H9 (cell line): Measurements from ENCODE around the gene TANC2. TPM values are rescaled to one million over a fixed set of nuclear protein-coding genes. Genes with fewer than 3 reads are reported as not detected.

Experiments
- DNase-seq: peaks from one replicate; pipeline ENCODE4 v3.0.0-alpha.2; 2017
- H2AFZ ChIP-seq: one replicate; pipeline ENCODE4 v1.6.1; 2013; ENCODE audit warnings: mild to moderate bottlenecking, low read length, control low read depth, moderate library complexity
- H2AK5ac ChIP-seq: 2 replicates; pipeline ENCODE4 v1.6.1; 2013; ENCODE audit warnings: low read length, control low read depth, mixed read lengths; ENCODE audit not compliant: insufficient read length
- H2BK120ac ChIP-seq: one replicate; pipeline ENCODE4 v1.6.1; 2013; ENCODE audit warnings: low read depth, mild to moderate bottlenecking, low read length, control low read depth, inconsistent platforms; ENCODE audit not compliant: poor library complexity, severe bottlenecking
- H2BK12ac ChIP-seq: 2 replicates; pipeline ENCODE4 v1.6.1; 2013; ENCODE audit warnings: low read length, control low read depth, mixed read lengths, low read depth; ENCODE audit not compliant: insufficient read length
- H2BK15ac ChIP-seq: 2 replicates; pipeline ENCODE4 v1.6.1; 2013; ENCODE audit warnings: low read depth, low read length, control low read depth
- H2BK20ac ChIP-seq: one replicate; pipeline ENCODE4 v1.6.1; 2013; ENCODE audit warnings: low read depth, mild to moderate bottlenecking, low read length, control low read depth, inconsistent platforms; ENCODE audit not compliant: poor library complexity, severe bottlenecking
- H2BK5ac ChIP-seq: 2 replicates; pipeline ENCODE4 v1.6.1; 2013; ENCODE audit warnings: low read length, control low read depth, mixed read lengths; ENCODE audit not compliant: insufficient read length
- H3K14ac ChIP-seq: 2 replicates; pipeline ENCODE4 v1.6.1; 2013; ENCODE audit warnings: low read length, control low read depth; ENCODE audit not compliant: insufficient read depth
- H3K18ac ChIP-seq: 2 replicates; pipeline ENCODE4 v1.6.1; 2013; ENCODE audit warnings: low read depth, mild to moderate bottlenecking, mixed read lengths, low read length, control low read depth; ENCODE audit not compliant: insufficient read length
- H3K23ac ChIP-seq: 2 replicates; pipeline ENCODE4 v1.6.1; 2013; ENCODE audit warnings: low read length, control low read depth, mixed read lengths, low read depth; ENCODE audit not compliant: insufficient read length
- H3K23me2 ChIP-seq: 2 replicates; pipeline ENCODE4 v1.6.1; 2013; ENCODE audit warnings: low read depth, mild to moderate bottlenecking, mixed read lengths, low read length, control low read depth; ENCODE audit not compliant: insufficient read length, poor library complexity, severe bottlenecking
- H3K27ac ChIP-seq: 2 replicates; pipeline ENCODE4 v1.5.1; 2013; ENCODE audit warnings: low read length, control low read depth, mixed read lengths, low read depth; ENCODE audit not compliant: insufficient read length
- H3K27me3 ChIP-seq: 2 replicates; pipeline ENCODE4 v1.6.1; 2013; ENCODE audit warnings: low read length, control low read depth, inconsistent platforms; ENCODE audit not compliant: insufficient read depth
- H3K4ac ChIP-seq: 2 replicates; pipeline ENCODE4 v1.6.1; 2013; ENCODE audit warnings: low read depth, mild to moderate bottlenecking, control low read depth, inconsistent platforms, low read length, moderate library complexity
- H3K4me1 ChIP-seq: 2 replicates; pipeline ENCODE4 v1.6.1; 2013; ENCODE audit warnings: low read length, control low read depth, inconsistent platforms; ENCODE audit not compliant: insufficient read depth
- H3K4me2 ChIP-seq: 2 replicates; pipeline ENCODE4 v1.6.1; 2013; ENCODE audit warnings: low read length, control low read depth, mixed read lengths; ENCODE audit not compliant: insufficient read length, insufficient read depth
- H3K56ac ChIP-seq: 2 replicates; pipeline ENCODE4 v1.6.1; 2013; ENCODE audit warnings: low read depth, mild to moderate bottlenecking, mixed read lengths, low read length, control low read depth; ENCODE audit not compliant: insufficient read length
- H3K79me1 ChIP-seq: 2 replicates; pipeline ENCODE4 v1.6.1; 2013; ENCODE audit warnings: low read depth, mild to moderate bottlenecking, moderate library complexity, low read length, control low read depth, inconsistent platforms; ENCODE audit not compliant: insufficient read depth, poor library complexity, severe bottlenecking
- H3K79me2 ChIP-seq: 2 replicates; pipeline ENCODE4 v1.6.1; 2013; ENCODE audit warnings: low read length, control low read depth, inconsistent platforms; ENCODE audit not compliant: insufficient read depth
- H3K9ac ChIP-seq: 2 replicates; pipeline ENCODE4 v1.6.1; 2013; ENCODE audit warnings: low read length, control low read depth, mixed read lengths; ENCODE audit not compliant: insufficient read length; ENCODE audit errors: extremely low read depth
- H3K9me3 ChIP-seq: one replicate; pipeline ENCODE4 v1.6.1; 2013; ENCODE audit warnings: low read depth, low read length, inconsistent platforms; ENCODE audit not compliant: control insufficient read depth
- H3T11ph ChIP-seq: one replicate; pipeline ENCODE4 v1.6.1; 2013; ENCODE audit warnings: mild to moderate bottlenecking, low read length, control low read depth, inconsistent platforms
- H4K20me1 ChIP-seq: one replicate; pipeline ENCODE4 v1.6.1; 2013; ENCODE audit not compliant: control insufficient read depth, insufficient read length, insufficient read depth
- H4K5ac ChIP-seq: 2 replicates; pipeline ENCODE4 v1.6.1; 2013; ENCODE audit warnings: low read depth, mild to moderate bottlenecking, mixed read lengths, low read length, control low read depth; ENCODE audit not compliant: insufficient read length
- H4K8ac ChIP-seq: replicated peaks from 2 replicates; pipeline ENCODE4 v1.6.1; 2013; ENCODE audit warnings: low read length, control low read depth, mixed read lengths, low read depth; ENCODE audit not compliant: insufficient read length
- H4K91ac ChIP-seq: 2 replicates; pipeline ENCODE4 v1.6.1; 2013; ENCODE audit warnings: low read depth, mild to moderate bottlenecking, moderate library complexity, mixed read lengths, low read length, control low read depth; ENCODE audit not compliant: insufficient read length
- H3K27ac Mint-ChIP-seq, 3 experiments: 2 replicates in 2 of 3; 3 replicates in 1 of 3; pipeline ENCODE4 v1.8.0; 2020 to 2021; ENCODE audit warnings: mixed read lengths in 3 of 3, mild to moderate bottlenecking in 1 of 3, moderate library complexity in 1 of 3
- H3K27me3 Mint-ChIP-seq: 2 replicates; pipeline ENCODE4 v1.8.0; 2021; ENCODE audit warnings: low read depth, mild to moderate bottlenecking, moderate library complexity, mixed read lengths
- H3K36me3 Mint-ChIP-seq, 3 experiments: 2 replicates in 2 of 3; 3 replicates in 1 of 3; pipeline ENCODE4 v1.8.0; 2020 to 2021; ENCODE audit warnings: low read depth in 3 of 3, mixed read lengths in 3 of 3; ENCODE audit not compliant: insufficient read depth in 1 of 3
- H3K4me1 Mint-ChIP-seq, 2 experiments: 2 replicates each; pipeline ENCODE4 v1.8.0; 2020; ENCODE audit warnings: mixed read lengths in 2 of 2
- H3K4me3 Mint-ChIP-seq, 2 experiments: 2 replicates in 1 of 2; 3 replicates in 1 of 2; pipeline ENCODE4 v1.8.0; 2020 to 2021; ENCODE audit warnings: mild to moderate bottlenecking in 2 of 2, mixed read lengths in 2 of 2, moderate library complexity in 1 of 2
- H3K9me3 Mint-ChIP-seq, 2 experiments: 2 replicates in 1 of 2; 3 replicates in 1 of 2; pipeline ENCODE4 v1.8.0; 2020; ENCODE audit warnings: mild to moderate bottlenecking in 2 of 2, mixed read lengths in 2 of 2, moderate library complexity in 1 of 2
- WGBS: extraction: QIAGEN DNeasy Blood & Tissue Kit; methylation state at CpG from one replicate; pipeline ENCODE4 v1.1.7; 2013; ENCODE audit warnings: missing lambda C conversion rate, low lambda C conversion rate, mixed read lengths; ENCODE audit not compliant: insufficient read length; ENCODE audit errors: extremely low coverage; 5-methylcytosine and 5-hydroxymethylcytosine counted together
- total RNA-seq: library from RNA; stranded (reverse); gene quantifications from 2 replicates; pipeline ENCODE4 v1.2.1, GENCODE V29; 2021
- TF ChIP-seq, protein P1 (sequence below): fragments of 200-600 bp; sonication (generic); conservative IDR thresholded peaks from 3 replicates; pipeline ENCODE4 v1.8.0; 2021; ENCODE audit warnings: antibody characterized with exemption, mild to moderate bottlenecking

Gene TANC2
- total RNA-seq, 1 experiment from 2014 or later: 7.3 TPM

DNA sequence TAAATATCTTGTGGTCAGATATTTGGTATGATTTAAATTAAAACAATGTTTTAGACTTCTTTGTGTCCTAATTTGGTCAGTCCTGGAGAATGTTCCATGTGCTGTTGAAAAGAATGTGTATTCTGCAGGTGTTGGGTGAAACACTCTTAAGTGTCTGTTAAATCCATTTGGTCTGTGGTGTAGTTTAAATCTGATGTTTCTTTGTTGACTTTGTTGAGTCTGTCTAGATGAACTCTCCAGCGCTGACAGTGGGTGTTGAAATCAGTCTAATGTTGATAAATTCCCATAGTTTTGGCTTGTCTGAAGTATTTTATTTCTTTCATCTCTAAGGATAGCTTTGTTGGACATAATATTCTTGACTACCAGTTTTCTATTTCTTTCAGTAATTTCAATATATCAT is 18.8 kb downstream of the TANC2 start:
- no peak overlapping the region for H4K8ac ChIP-seq
- no peaks in the 10 kb centered on the region; the same call in 1 of the 2 replicates for H3K4me1 ChIP-seq
- H3K36me3 Mint-ChIP-seq: peaks cover 0 to 5% (median 0%) of the 10 kb centered on the region in 3 experiments; a peak in 4 of 7 replicates
- no peak overlapping the region for H2AFZ ChIP-seq
- no peak overlapping the region for H3T11ph ChIP-seq
- no peaks in the 10 kb centered on the region for H3K9me3 ChIP-seq
- no peak overlapping the region for H4K91ac ChIP-seq
- no peak overlapping the region for H3K9ac ChIP-seq
- H3K27me3 Mint-ChIP-seq: peaks cover 3% of the 10 kb centered on the region
- no peak overlapping the region for H2BK15ac ChIP-seq
- H3K27ac Mint-ChIP-seq: no peak overlapping the region
- H2AK5ac ChIP-seq: no peak overlapping the region
- WGBS: no CpG with 5 or more reads among the region's 1 CpG
- H3K14ac ChIP-seq: no peak overlapping the region
- no peaks in the 10 kb centered on the region for H3K79me1 ChIP-seq
- H3K9me3 Mint-ChIP-seq: peaks cover 9 to 16% of the 10 kb centered on the region in 2 experiments
- H4K5ac ChIP-seq: no peak overlapping the region
- no peaks in the 10 kb centered on the region for H3K23me2 ChIP-seq
- no peak for DNase-seq
- no peak overlapping the region for H2BK5ac ChIP-seq
- H3K4me3 Mint-ChIP-seq: no peak overlapping the region
- no peak overlapping the region for H3K27ac ChIP-seq
- no peaks in the 10 kb centered on the region; a peak in 1 of 4 replicates for H3K4me1 Mint-ChIP-seq
- H2BK12ac ChIP-seq: no peak overlapping the region
- no peak overlapping the region for H3K4me2 ChIP-seq
- no peak overlapping the region for H3K23ac ChIP-seq
- TF ChIP-seq, protein P1, sequence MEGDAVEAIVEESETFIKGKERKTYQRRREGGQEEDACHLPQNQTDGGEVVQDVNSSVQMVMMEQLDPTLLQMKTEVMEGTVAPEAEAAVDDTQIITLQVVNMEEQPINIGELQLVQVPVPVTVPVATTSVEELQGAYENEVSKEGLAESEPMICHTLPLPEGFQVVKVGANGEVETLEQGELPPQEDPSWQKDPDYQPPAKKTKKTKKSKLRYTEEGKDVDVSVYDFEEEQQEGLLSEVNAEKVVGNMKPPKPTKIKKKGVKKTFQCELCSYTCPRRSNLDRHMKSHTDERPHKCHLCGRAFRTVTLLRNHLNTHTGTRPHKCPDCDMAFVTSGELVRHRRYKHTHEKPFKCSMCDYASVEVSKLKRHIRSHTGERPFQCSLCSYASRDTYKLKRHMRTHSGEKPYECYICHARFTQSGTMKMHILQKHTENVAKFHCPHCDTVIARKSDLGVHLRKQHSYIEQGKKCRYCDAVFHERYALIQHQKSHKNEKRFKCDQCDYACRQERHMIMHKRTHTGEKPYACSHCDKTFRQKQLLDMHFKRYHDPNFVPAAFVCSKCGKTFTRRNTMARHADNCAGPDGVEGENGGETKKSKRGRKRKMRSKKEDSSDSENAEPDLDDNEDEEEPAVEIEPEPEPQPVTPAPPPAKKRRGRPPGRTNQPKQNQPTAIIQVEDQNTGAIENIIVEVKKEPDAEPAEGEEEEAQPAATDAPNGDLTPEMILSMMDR: no peak
- H2BK20ac ChIP-seq: no peak overlapping the region
- 0 out of 2 replicates have a peak, but pooled peaks cover 2% of the 10 kb centered on the region for H3K79me2 ChIP-seq
- H3K18ac ChIP-seq: no peak overlapping the region
- H3K56ac ChIP-seq: no peak overlapping the region
- peaks cover 13% of the 10 kb centered on the region; the same call in 1 of the 2 replicates for H3K27me3 ChIP-seq
- no peak overlapping the region for H2BK120ac ChIP-seq
- no peak overlapping the region for H3K4ac ChIP-seq
- H4K20me1 ChIP-seq: no peaks in the 10 kb centered on the region
